H9 (cell line): ENCODE results near the gene SLC35E3. TPM values are rescaled to one million over a fixed set of nuclear protein-coding genes. Genes with fewer than 3 reads are reported as not detected.
"Not testable (repeated sequence)": the region's sequence is repeated elsewhere in the genome, so short reads cannot be mapped to it uniquely, and the experiment has no call there.

Experiments
- DNase-seq: peaks from one replicate; pipeline ENCODE4 v3.0.0-alpha.2; 2017
- H2AFZ ChIP-seq: one replicate; pipeline ENCODE4 v1.6.1; 2013; ENCODE audit warnings: mild to moderate bottlenecking, low read length, control low read depth, moderate library complexity
- H2AK5ac ChIP-seq: 2 replicates; pipeline ENCODE4 v1.6.1; 2013; ENCODE audit warnings: low read length, control low read depth, mixed read lengths; ENCODE audit not compliant: insufficient read length
- H2BK120ac ChIP-seq: one replicate; pipeline ENCODE4 v1.6.1; 2013; ENCODE audit warnings: low read depth, mild to moderate bottlenecking, low read length, control low read depth, inconsistent platforms; ENCODE audit not compliant: poor library complexity, severe bottlenecking
- H2BK12ac ChIP-seq: 2 replicates; pipeline ENCODE4 v1.6.1; 2013; ENCODE audit warnings: low read length, control low read depth, mixed read lengths, low read depth; ENCODE audit not compliant: insufficient read length
- H2BK15ac ChIP-seq: 2 replicates; pipeline ENCODE4 v1.6.1; 2013; ENCODE audit warnings: low read depth, low read length, control low read depth
- H2BK20ac ChIP-seq: one replicate; pipeline ENCODE4 v1.6.1; 2013; ENCODE audit warnings: low read depth, mild to moderate bottlenecking, low read length, control low read depth, inconsistent platforms; ENCODE audit not compliant: poor library complexity, severe bottlenecking
- H2BK5ac ChIP-seq: 2 replicates; pipeline ENCODE4 v1.6.1; 2013; ENCODE audit warnings: low read length, control low read depth, mixed read lengths; ENCODE audit not compliant: insufficient read length
- H3K14ac ChIP-seq: 2 replicates; pipeline ENCODE4 v1.6.1; 2013; ENCODE audit warnings: low read length, control low read depth; ENCODE audit not compliant: insufficient read depth
- H3K18ac ChIP-seq: 2 replicates; pipeline ENCODE4 v1.6.1; 2013; ENCODE audit warnings: low read depth, mild to moderate bottlenecking, mixed read lengths, low read length, control low read depth; ENCODE audit not compliant: insufficient read length
- H3K23ac ChIP-seq: 2 replicates; pipeline ENCODE4 v1.6.1; 2013; ENCODE audit warnings: low read length, control low read depth, mixed read lengths, low read depth; ENCODE audit not compliant: insufficient read length
- H3K23me2 ChIP-seq: 2 replicates; pipeline ENCODE4 v1.6.1; 2013; ENCODE audit warnings: low read depth, mild to moderate bottlenecking, mixed read lengths, low read length, control low read depth; ENCODE audit not compliant: insufficient read length, poor library complexity, severe bottlenecking
- H3K27ac ChIP-seq: 2 replicates; pipeline ENCODE4 v1.5.1; 2013; ENCODE audit warnings: low read length, control low read depth, mixed read lengths, low read depth; ENCODE audit not compliant: insufficient read length
- H3K27me3 ChIP-seq: 2 replicates; pipeline ENCODE4 v1.6.1; 2013; ENCODE audit warnings: low read length, control low read depth, inconsistent platforms; ENCODE audit not compliant: insufficient read depth
- H3K4ac ChIP-seq: 2 replicates; pipeline ENCODE4 v1.6.1; 2013; ENCODE audit warnings: low read depth, mild to moderate bottlenecking, control low read depth, inconsistent platforms, low read length, moderate library complexity
- H3K4me1 ChIP-seq: 2 replicates; pipeline ENCODE4 v1.6.1; 2013; ENCODE audit warnings: low read length, control low read depth, inconsistent platforms; ENCODE audit not compliant: insufficient read depth
- H3K4me2 ChIP-seq: 2 replicates; pipeline ENCODE4 v1.6.1; 2013; ENCODE audit warnings: low read length, control low read depth, mixed read lengths; ENCODE audit not compliant: insufficient read length, insufficient read depth
- H3K56ac ChIP-seq: 2 replicates; pipeline ENCODE4 v1.6.1; 2013; ENCODE audit warnings: low read depth, mild to moderate bottlenecking, mixed read lengths, low read length, control low read depth; ENCODE audit not compliant: insufficient read length
- H3K79me1 ChIP-seq: 2 replicates; pipeline ENCODE4 v1.6.1; 2013; ENCODE audit warnings: low read depth, mild to moderate bottlenecking, moderate library complexity, low read length, control low read depth, inconsistent platforms; ENCODE audit not compliant: insufficient read depth, poor library complexity, severe bottlenecking
- H3K79me2 ChIP-seq: 2 replicates; pipeline ENCODE4 v1.6.1; 2013; ENCODE audit warnings: low read length, control low read depth, inconsistent platforms; ENCODE audit not compliant: insufficient read depth
- H3K9ac ChIP-seq: 2 replicates; pipeline ENCODE4 v1.6.1; 2013; ENCODE audit warnings: low read length, control low read depth, mixed read lengths; ENCODE audit not compliant: insufficient read length; ENCODE audit errors: extremely low read depth
- H3K9me3 ChIP-seq: one replicate; pipeline ENCODE4 v1.6.1; 2013; ENCODE audit warnings: low read depth, low read length, inconsistent platforms; ENCODE audit not compliant: control insufficient read depth
- H3T11ph ChIP-seq: one replicate; pipeline ENCODE4 v1.6.1; 2013; ENCODE audit warnings: mild to moderate bottlenecking, low read length, control low read depth, inconsistent platforms
- H4K20me1 ChIP-seq: one replicate; pipeline ENCODE4 v1.6.1; 2013; ENCODE audit not compliant: control insufficient read depth, insufficient read length, insufficient read depth
- H4K5ac ChIP-seq: 2 replicates; pipeline ENCODE4 v1.6.1; 2013; ENCODE audit warnings: low read depth, mild to moderate bottlenecking, mixed read lengths, low read length, control low read depth; ENCODE audit not compliant: insufficient read length
- H4K8ac ChIP-seq: replicated peaks from 2 replicates; pipeline ENCODE4 v1.6.1; 2013; ENCODE audit warnings: low read length, control low read depth, mixed read lengths, low read depth; ENCODE audit not compliant: insufficient read length
- H4K91ac ChIP-seq: 2 replicates; pipeline ENCODE4 v1.6.1; 2013; ENCODE audit warnings: low read depth, mild to moderate bottlenecking, moderate library complexity, mixed read lengths, low read length, control low read depth; ENCODE audit not compliant: insufficient read length
- H3K27ac Mint-ChIP-seq, 3 experiments: 2 replicates in 2 of 3; 3 replicates in 1 of 3; pipeline ENCODE4 v1.8.0; 2020 to 2021; ENCODE audit warnings: mixed read lengths in 3 of 3, mild to moderate bottlenecking in 1 of 3, moderate library complexity in 1 of 3
- H3K27me3 Mint-ChIP-seq: 2 replicates; pipeline ENCODE4 v1.8.0; 2021; ENCODE audit warnings: low read depth, mild to moderate bottlenecking, moderate library complexity, mixed read lengths
- H3K36me3 Mint-ChIP-seq, 3 experiments: 2 replicates in 2 of 3; 3 replicates in 1 of 3; pipeline ENCODE4 v1.8.0; 2020 to 2021; ENCODE audit warnings: low read depth in 3 of 3, mixed read lengths in 3 of 3; ENCODE audit not compliant: insufficient read depth in 1 of 3
- H3K4me1 Mint-ChIP-seq, 2 experiments: 2 replicates each; pipeline ENCODE4 v1.8.0; 2020; ENCODE audit warnings: mixed read lengths in 2 of 2
- H3K4me3 Mint-ChIP-seq, 2 experiments: 2 replicates in 1 of 2; 3 replicates in 1 of 2; pipeline ENCODE4 v1.8.0; 2020 to 2021; ENCODE audit warnings: mild to moderate bottlenecking in 2 of 2, mixed read lengths in 2 of 2, moderate library complexity in 1 of 2
- H3K9me3 Mint-ChIP-seq, 2 experiments: 2 replicates in 1 of 2; 3 replicates in 1 of 2; pipeline ENCODE4 v1.8.0; 2020; ENCODE audit warnings: mild to moderate bottlenecking in 2 of 2, mixed read lengths in 2 of 2, moderate library complexity in 1 of 2
- WGBS: extraction: QIAGEN DNeasy Blood & Tissue Kit; methylation state at CpG from one replicate; pipeline ENCODE4 v1.1.7; 2013; ENCODE audit warnings: missing lambda C conversion rate, low lambda C conversion rate, mixed read lengths; ENCODE audit not compliant: insufficient read length; ENCODE audit errors: extremely low coverage; 5-methylcytosine and 5-hydroxymethylcytosine counted together
- total RNA-seq: library from RNA; stranded (reverse); gene quantifications from 2 replicates; pipeline ENCODE4 v1.2.1, GENCODE V29; 2021

Gene SLC35E3
- total RNA-seq, 1 experiment from 2014 or later, result 17.9 TPM

DNA sequence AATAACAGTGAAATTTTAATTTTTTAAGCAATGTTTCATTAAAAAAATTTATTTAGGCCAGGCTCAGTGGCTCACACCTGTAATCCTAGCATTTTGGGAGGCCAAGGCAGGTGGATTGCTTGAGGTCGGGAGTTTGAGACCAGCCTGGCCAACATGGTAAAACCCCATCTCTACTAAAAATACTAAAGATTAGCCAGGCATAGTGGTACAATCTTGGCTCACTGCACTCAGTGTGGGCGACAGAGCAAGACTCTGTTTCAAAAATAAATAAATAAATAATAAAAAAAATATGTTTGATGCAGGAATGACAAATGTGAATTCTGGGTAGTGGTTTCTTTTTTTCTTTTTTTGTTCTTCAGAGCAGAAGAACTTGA, 56.4 kb downstream of the SLC35E3 start:
- not testable (repeated sequence) for H3K23ac ChIP-seq, H4K5ac ChIP-seq, H2AK5ac ChIP-seq, H3K18ac ChIP-seq, DNase-seq, H3K14ac ChIP-seq, H3K56ac ChIP-seq, H3K4me3 Mint-ChIP-seq, H4K8ac ChIP-seq, H2BK120ac ChIP-seq, H3K4me2 ChIP-seq, H2BK20ac ChIP-seq, H3K27me3 ChIP-seq, H4K20me1 ChIP-seq, H3K23me2 ChIP-seq, H2BK12ac ChIP-seq, H3K27me3 Mint-ChIP-seq, H3K4ac ChIP-seq, H3K79me1 ChIP-seq, H3K27ac ChIP-seq, H2AFZ ChIP-seq, H3K9me3 Mint-ChIP-seq, H3K36me3 Mint-ChIP-seq, H3K79me2 ChIP-seq, H2BK15ac ChIP-seq, H3K27ac Mint-ChIP-seq, H3T11ph ChIP-seq, H3K4me1 ChIP-seq, H2BK5ac ChIP-seq, H3K9me3 ChIP-seq, H4K91ac ChIP-seq, H3K9ac ChIP-seq
- peaks cover 25 to 27% of the 10 kb centered on the region in 2 experiments for H3K4me1 Mint-ChIP-seq
- no CpG with 5 or more reads among the region's 2 CpGs for WGBS

DNA sequence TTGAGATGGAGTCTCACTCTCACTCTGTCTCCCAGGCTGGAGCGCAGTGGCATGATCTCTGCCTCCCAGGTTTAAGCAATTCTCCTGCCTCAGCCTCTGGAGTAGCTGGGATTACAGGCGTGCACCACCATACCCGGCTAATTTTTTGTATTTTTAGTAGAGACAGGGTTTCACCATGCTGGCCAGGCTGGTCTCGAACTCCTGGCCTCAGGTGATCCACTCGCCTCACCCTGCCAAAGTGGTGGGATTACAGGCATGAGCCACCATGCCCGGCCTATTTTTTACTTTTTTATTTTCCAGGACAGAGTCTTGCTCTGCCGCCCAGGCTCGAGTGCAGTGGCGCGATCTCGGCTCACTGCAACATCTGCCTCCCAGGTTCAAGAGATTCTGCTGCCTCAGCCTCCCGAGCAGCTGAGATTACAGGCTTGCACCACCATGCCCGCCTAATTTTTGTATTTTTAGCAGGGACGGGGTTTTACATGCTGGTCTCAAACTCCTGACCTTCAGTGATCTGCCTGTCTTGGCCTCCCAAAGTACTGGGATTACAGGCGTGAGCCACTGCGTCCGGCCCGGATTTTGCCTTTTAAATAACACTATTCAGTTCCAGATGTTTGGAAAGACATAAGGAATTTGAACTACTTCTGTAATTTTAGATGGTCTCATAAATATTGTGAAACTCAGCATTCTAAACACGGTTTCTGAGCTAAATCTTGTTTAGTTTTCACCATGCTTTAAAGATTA, 57.1 kb downstream of the SLC35E3 start:
- H4K20me1 ChIP-seq, H2BK120ac ChIP-seq, H3K27me3 Mint-ChIP-seq, H2BK5ac ChIP-seq, H2BK15ac ChIP-seq, H4K91ac ChIP-seq, H3K4ac ChIP-seq, H3K9me3 Mint-ChIP-seq, H2BK12ac ChIP-seq, H3K9me3 ChIP-seq, H4K5ac ChIP-seq, H3K18ac ChIP-seq, H3K14ac ChIP-seq, H3K4me2 ChIP-seq, H3K9ac ChIP-seq, H3K79me2 ChIP-seq, H2AFZ ChIP-seq, H2BK20ac ChIP-seq, H2AK5ac ChIP-seq, H3K56ac ChIP-seq, H3K36me3 Mint-ChIP-seq, DNase-seq, H3K23me2 ChIP-seq, H3K79me1 ChIP-seq, H3K23ac ChIP-seq, H3T11ph ChIP-seq, H3K27me3 ChIP-seq, H3K4me1 ChIP-seq, H3K27ac ChIP-seq, H3K4me3 Mint-ChIP-seq, H4K8ac ChIP-seq: not testable (repeated sequence)
- peak overlapping the region in 1 of 3 experiments; percentile 74; a peak in 1 of 7 replicates for H3K27ac Mint-ChIP-seq
- H3K4me1 Mint-ChIP-seq, result peaks cover 25 to 29% of the 10 kb centered on the region in 2 experiments
- no CpG with 5 or more reads among the region's 19 CpGs for WGBS
